ENCODE results near the gene SLC18B1.

Gene SLC18B1

GRCh38 chr6:132797951-132798868, at the start of gene SLC18B1:
Gene SLC18B1 (minus strand): TSS chr6:132798637. CDS start chr6:132798456, 181 bp downstream.
- no peak for FAIRE-seq

- no peak for FAIRE-seq
These were observed 45.0 kb upstream of the SLC18B1 start for GRCh38 chr6:132843316-132844035.

DNA sequence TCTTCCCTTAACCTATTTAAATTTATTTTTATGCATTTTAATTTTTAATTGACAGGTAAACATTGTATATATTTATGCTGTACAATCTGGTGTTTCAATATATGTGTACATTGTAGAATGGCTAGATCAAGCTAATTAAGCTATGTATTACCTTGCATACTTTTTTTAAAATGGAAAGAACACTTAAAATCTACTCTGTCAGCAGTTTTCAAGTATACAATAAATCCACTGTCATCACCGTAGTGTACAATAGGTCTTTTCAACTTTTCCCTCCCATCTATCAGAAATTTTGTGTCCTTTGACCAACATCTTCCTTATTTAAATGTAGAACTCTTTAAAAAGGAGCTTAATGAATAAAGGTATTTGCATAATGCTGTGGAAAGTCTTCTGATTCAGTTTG, 43.5 kb upstream of the SLC18B1 start:
- FAIRE-seq = no peak

- FAIRE-seq = no peak
These were observed 34.5 kb upstream of the SLC18B1 start for GRCh38 chr6:132832891-132833290.

GRCh38 chr6:132830334-132830751, 31.9 kb upstream of the SLC18B1 start:
- FAIRE-seq = peak; percentile 99

GRCh38 chr6:132820629-132821381, 22.4 kb upstream of the SLC18B1 start:
- FAIRE-seq = no peak

DNA sequence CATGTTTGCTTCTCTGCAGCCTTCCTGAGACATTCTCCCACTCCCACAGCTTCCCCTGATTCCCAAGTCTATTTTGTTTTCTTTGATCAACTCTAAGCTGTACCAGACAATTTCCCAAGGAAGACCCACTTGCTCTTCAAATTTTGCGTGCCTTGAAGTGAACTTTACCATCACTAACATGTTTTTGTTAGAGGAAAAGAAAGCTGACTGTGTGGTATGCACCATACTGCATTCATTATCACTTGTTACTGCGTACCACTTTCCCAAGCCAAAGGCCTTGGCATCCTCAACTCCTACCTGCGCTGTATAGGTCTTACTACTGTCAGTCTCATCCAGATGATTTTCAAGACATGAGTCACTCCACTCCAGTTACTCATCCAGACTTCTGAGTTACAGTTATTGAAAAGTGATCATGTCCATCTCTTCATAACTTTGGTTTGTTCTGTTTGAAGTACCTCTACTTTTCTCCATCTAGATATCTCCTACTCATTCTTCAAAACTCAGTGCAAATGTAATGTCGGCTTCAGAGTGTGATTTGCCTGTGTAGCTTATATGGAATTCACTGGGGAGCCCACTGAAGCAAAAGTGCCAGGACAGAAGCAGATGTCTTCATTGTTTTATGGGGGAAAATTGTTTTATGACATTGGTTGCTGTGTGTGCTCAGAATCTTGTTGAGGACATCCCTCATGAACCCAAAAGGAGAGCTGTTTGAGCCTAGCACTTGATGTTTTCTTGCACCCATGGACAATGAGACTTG, 21.1 kb upstream of the SLC18B1 start:
- FAIRE-seq = no peak

DNA sequence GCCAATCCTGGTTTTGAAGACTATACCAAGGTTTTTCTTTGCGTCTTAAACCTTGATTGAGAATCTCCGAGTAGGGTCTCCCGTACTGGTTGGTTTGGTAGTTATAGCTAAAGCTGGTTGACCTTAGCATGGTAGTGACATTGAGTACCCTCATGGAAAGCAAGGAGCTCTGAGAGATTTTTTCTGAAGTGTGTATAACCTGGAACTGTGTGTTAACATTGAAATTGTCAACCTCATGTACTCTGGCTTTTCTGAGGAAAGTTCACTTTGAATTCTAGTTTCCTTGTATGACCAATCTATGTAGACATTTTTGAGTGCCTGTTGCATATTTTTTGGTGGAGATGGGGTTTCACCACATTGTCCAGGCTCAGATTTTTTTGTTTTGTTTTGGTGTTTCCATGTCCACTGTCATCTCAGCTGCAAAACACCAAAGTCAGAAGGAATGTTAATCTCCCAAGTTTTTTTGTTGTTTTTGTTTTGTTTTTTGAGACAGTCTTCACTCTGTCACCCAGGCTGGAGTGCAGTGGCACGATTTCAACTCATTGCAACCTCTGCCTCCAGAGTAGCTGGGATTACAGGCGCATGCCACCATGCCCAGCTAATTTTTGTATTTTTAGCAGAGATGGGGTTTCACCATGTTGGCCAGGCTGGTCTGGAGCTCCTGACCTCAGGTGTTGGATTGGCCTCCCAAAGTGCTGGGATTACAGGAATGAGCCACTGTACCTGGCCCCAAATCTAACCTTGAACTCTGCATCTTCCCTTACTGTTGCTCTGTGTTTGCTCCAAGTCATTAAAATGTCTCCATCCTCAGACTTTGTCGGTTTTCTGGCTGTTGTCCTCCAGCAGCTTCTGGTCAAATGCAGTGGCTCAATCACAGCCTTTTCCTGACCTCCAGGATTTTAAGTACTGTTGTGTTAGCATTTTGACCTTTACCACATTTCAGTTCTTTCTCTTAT, 20.2 kb upstream of the SLC18B1 start:
- FAIRE-seq = no peak

DNA sequence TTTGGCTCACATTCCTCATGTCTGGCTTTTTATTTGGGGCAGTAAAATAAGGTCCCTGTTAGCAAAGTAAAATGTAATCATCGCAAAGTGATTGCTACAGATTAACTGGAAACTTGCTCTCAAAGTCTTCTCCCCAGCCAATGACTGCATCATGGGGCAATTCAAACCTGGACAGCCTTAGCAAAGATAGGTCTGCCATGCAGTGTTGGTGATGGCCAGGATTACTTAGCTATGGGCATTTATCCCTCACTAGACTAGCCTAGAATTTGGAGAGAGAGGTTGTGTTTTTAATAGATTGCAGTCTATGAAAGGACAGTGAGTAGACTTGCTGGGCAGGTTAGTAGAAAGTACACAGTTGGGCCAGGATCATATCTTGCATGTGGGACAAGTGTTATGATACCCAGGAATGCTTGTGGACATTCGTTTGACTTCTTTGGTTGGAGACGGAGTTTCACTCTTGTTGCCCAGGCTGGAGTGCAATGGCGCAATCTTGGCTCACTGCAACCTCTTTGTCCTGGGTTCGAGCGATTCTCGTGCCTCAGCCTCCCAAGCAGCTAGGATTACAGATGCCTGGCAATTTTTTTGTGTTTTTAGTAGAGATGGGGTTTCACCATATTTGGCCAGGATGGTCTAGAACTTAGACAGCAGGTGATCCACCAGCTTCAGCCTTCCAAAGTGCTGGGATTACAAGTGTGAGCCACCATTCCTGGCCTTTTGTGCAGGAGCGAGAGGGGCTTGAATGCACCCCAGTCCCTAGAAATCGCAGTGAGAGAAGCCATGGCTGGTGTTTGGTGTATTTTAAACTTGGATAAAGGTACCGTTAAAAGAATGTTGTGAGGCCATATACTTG, 19.3 kb upstream of the SLC18B1 start:
- no peak for FAIRE-seq

- no peak for FAIRE-seq
These were observed 18.2 kb upstream of the SLC18B1 start for GRCh38 chr6:132816660-132817059.

DNA sequence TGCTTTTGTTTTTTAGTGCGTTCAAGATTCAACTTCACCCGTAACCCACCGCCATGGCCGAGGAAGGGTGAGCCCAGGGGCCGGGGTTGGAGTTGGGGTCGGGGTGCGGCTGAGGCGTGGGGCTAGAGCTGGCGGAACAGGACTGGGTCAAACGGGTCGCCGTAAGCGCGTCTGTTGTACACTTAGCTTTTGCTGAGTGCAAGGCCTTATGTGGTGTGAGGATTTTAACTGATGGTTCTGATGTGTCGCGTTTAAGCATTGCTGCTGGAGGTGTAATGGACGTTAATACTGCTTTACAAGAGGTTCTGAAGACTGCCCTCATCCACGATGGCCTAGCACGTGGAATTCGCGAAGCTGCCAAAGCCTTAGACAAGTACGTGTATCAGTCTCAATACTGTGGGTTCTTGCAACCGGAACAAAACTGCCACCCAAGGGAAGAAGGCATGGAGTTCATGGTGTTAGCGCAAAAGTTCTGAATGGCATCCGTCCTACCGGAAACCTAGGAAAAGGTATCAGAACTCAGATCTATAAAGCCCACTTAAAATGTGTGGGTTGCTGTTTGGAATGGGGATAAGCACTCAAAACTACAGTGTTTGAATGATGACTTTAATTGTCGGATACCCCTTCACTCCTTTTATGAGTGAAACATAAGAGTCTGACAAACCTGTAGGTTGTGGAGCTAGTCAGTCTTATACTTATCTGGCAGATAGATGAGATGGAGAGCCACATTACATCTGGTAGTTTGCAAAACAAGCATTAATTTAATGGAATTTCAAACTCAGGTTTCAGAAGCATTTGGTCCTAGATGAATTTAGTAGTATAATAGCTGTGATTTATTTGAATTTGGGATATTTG, 16.5 kb upstream of the SLC18B1 start:
- no peak for FAIRE-seq

DNA sequence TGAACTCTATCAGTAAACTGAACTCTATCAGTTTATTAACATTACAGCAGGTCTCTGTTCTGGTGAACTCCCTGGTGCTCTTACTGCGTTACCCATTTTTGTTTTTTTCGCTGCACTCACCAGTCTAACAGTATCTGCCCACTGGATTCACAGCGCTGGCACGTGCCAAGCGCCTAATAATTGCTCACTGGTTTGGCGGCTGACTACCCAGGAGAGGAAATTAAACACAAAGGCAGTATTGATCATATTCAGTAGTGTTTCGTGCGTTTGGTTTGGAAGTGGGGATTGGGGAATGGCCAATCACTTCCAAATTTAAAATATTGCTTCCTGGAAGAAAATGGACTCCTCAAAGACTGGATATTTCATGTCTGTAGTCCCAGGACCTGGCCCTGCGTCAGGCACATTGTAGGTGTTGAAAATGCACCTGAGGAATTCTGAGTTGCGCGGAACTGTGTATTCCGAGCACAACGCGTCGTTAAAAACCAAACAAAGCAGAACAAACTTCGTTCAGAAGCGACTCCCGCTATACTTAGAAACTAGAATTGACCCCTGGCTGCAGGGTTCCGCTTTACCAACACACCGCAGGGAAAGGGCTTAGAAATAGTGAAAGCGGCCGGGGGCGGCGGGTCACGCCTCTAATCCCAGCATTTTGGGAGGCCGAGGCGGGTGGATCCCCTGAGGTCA, 14.9 kb upstream of the SLC18B1 start:
- FAIRE-seq = no peak

DNA sequence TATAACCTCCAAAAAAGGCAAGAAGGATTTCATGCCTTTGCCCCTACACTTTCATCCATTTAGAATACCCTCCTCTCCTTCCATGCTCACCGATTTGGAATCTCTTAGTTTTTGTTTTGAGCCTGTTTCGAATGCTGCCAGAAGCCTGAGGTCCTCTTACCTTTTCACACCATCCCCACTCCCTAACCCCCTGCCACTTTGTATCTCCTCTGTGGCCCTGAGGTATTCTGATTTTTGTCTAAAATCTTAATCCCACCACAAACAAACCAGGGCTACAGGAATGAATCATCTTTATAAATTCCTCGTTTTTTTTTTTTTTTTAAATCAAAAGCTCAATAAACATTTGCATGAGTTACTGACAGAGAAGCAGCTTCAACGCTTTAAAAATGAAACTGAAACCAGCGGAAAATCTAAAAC, 14.3 kb upstream of the SLC18B1 start:
- peak; percentile 73 for FAIRE-seq

DNA sequence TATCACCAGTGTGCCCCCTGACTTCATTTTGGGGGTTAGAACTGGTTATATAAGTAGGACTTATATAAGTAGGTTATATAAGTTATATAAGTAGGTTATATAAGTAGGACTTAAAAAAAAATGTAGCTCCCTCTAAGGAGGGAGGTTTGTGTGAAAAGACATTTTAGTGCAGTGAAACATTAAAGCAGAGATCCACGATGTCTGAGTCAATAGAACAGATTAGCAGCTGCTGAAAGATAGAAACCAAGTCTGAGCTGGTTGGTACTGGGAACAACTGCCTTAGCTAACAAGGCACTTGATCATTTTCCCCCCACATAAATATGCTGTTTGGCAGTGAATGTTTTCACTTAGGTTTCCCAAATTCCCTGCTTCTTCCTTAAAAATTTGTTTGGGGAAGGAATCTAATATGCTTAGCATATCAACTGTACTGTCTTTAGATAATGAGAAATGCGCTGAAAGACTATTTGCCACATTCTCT, 13.9 kb upstream of the SLC18B1 start:
- no peak for FAIRE-seq

DNA sequence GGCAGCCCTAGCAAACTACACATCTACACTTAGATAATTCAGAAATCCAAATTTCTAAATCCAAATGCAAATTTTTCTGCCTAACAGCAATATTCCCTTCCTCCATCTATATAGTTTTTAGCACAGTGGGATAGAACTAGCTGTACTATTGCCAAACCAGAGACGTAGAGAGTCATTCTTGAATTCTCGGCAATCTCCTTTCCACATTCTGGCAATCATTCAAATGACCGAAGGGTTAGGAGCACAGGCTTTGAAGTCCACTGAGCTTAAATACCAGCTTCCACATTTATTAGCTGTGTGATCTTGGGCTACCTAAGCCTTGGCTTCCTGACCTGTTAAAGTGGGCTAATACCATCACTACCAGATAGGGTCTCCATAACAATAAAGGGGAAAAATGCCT, 12.8 kb upstream of the SLC18B1 start:
- no peak for FAIRE-seq

- FAIRE-seq = no peak
These were observed 7.1 kb upstream of the SLC18B1 start for GRCh38 chr6:132805548-132805947.

DNA sequence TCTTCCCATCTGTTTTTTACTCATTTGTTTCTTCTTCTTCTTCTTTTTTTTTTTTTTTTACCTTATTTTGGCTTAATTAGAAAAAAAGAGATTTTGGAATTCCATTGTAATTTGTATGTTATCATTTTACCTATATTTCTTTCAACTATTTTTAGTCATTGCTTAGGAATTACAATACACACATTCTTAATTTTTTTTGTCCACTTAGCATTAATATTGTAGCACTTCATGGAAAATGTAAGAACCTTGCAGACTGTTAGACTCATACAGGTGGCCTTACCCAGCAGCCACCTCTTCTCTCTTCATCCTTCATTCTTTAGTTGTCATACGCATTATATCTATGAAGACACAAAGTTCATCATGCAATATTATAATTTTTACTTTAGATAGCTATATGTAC, 5.8 kb upstream of the SLC18B1 start:
- no peak for FAIRE-seq

DNA sequence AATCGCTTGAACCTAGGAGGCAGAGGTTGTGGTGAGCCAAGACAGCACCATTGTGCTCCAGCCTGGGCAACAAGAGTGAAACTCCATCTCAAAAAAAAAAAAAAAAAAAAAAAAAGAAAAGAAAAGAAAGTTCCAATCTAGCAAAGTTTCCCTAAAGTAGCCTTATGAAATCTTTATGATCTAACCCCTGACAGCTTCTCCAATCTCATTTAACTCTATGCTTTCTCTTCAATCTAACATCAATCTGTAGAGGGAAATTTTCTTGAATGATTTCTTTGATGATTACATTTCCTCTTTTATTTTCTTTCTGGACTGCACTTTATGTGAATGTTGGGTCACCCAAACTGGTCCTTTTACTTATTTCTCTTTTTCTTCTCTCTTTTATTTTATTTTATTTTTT, 2.2 kb upstream of the SLC18B1 start:
- FAIRE-seq = no peak
